ENCODE results near the gene PKP2. TPM values are rescaled to one million over a fixed set of nuclear protein-coding genes. Genes with fewer than 3 reads are reported as not detected.

Gene PKP2
- total and polyA plus RNA-seq, 2 of the 13 experiments (the other 11 are each of a cell fraction or from before 2014, with no cell fraction given) = 15.1 to 25.3 TPM

GRCh38 chr12:32755051-32755653 is 141.4 kb downstream of the PKP2 start (continued):
- TF ChIP-seq, protein P1, sequence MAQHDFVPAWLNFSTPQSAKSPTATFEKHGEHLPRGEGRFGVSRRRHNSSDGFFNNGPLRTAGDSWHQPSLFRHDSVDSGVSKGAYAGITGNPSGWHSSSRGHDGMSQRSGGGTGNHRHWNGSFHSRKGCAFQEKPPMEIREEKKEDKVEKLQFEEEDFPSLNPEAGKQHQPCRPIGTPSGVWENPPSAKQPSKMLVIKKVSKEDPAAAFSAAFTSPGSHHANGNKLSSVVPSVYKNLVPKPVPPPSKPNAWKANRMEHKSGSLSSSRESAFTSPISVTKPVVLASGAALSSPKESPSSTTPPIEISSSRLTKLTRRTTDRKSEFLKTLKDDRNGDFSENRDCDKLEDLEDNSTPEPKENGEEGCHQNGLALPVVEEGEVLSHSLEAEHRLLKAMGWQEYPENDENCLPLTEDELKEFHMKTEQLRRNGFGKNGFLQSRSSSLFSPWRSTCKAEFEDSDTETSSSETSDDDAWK (CRISPR knock-in tag; IDR thresholded peaks at IDR 0.05) = no peak
- TF ChIP-seq MYPOP (CRISPR knock-in tag; IDR thresholded peaks at IDR 0.05) (peak; percentile 68; the same call in 1 of the 2 replicates), FOXA1 (IDR thresholded peaks at IDR 0.05) (no peak), FOXA1 (CRISPR knock-in tag; IDR thresholded peaks at IDR 0.05) (0 out of 2 replicates have a peak, but pooled peaks have one; percentile 6), ZNF34 (CRISPR knock-in tag; IDR thresholded peaks at IDR 0.05; ENCODE audit: borderline replicate concordance) (no peak), ZNF761 (CRISPR knock-in tag; conservative IDR thresholded peaks at IDR 0.05) (no peak), STAT5B (CRISPR knock-in tag; IDR thresholded peaks at IDR 0.05) (no peak), ZFP1 (CRISPR knock-in tag; IDR thresholded peaks at IDR 0.05) (no peak), MEF2D (CRISPR knock-in tag; IDR thresholded peaks at IDR 0.05) (peak; percentile 24; the same call in 1 of the 2 replicates), ZBTB2 (CRISPR knock-in tag; IDR thresholded peaks at IDR 0.05; ENCODE audit: low read depth) (no peak), CBX5 (CRISPR knock-in tag; IDR thresholded peaks at IDR 0.05; ENCODE audit: borderline replicate concordance) (peak; percentile 32; the same call in 1 of the 2 replicates), RARA (CRISPR knock-in tag; IDR thresholded peaks at IDR 0.05) (no peak), ZNF205 (CRISPR knock-in tag; IDR thresholded peaks at IDR 0.05) (no peak; the same call in 1 of the 2 replicates), ZMYM4 (CRISPR knock-in tag; IDR thresholded peaks at IDR 0.05) (no peak; the same call in 1 of the 2 replicates)
- TF ChIP-seq, protein P2, sequence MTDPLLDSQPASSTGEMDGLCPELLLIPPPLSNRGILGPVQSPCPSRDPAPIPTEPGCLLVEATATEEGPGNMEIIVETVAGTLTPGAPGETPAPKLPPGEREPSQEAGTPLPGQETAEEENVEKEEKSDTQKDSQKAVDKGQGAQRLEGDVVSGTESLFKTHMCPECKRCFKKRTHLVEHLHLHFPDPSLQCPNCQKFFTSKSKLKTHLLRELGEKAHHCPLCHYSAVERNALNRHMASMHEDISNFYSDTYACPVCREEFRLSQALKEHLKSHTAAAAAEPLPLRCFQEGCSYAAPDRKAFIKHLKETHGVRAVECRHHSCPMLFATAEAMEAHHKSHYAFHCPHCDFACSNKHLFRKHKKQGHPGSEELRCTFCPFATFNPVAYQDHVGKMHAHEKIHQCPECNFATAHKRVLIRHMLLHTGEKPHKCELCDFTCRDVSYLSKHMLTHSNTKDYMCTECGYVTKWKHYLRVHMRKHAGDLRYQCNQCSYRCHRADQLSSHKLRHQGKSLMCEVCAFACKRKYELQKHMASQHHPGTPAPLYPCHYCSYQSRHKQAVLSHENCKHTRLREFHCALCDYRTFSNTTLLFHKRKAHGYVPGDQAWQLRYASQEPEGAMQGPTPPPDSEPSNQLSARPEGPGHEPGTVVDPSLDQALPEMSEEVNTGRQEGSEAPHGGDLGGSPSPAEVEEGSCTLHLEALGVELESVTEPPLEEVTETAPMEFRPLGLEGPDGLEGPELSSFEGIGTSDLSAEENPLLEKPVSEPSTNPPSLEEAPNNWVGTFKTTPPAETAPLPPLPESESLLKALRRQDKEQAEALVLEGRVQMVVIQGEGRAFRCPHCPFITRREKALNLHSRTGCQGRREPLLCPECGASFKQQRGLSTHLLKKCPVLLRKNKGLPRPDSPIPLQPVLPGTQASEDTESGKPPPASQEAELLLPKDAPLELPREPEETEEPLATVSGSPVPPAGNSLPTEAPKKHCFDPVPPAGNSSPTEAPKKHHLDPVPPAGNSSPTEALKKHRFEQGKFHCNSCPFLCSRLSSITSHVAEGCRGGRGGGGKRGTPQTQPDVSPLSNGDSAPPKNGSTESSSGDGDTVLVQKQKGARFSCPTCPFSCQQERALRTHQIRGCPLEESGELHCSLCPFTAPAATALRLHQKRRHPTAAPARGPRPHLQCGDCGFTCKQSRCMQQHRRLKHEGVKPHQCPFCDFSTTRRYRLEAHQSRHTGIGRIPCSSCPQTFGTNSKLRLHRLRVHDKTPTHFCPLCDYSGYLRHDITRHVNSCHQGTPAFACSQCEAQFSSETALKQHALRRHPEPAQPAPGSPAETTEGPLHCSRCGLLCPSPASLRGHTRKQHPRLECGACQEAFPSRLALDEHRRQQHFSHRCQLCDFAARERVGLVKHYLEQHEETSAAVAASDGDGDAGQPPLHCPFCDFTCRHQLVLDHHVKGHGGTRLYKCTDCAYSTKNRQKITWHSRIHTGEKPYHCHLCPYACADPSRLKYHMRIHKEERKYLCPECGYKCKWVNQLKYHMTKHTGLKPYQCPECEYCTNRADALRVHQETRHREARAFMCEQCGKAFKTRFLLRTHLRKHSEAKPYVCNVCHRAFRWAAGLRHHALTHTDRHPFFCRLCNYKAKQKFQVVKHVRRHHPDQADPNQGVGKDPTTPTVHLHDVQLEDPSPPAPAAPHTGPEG (CRISPR knock-in tag; IDR thresholded peaks at IDR 0.05) = no peak
- TF ChIP-seq, protein P3, sequence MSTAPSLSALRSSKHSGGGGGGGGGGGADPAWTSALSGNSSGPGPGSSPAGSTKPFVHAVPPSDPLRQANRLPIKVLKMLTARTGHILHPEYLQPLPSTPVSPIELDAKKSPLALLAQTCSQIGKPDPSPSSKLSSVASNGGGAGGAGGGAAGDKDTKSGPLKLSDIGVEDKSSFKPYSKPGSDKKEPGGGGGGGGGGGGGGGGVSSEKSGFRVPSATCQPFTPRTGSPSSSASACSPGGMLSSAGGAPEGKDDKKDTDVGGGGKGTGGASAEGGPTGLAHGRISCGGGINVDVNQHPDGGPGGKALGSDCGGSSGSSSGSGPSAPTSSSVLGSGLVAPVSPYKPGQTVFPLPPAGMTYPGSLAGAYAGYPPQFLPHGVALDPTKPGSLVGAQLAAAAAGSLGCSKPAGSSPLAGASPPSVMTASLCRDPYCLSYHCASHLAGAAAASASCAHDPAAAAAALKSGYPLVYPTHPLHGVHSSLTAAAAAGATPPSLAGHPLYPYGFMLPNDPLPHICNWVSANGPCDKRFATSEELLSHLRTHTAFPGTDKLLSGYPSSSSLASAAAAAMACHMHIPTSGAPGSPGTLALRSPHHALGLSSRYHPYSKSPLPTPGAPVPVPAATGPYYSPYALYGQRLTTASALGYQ (CRISPR knock-in tag; IDR thresholded peaks at IDR 0.05) = no peak
